ENCODE results near the gene SOSTDC1.

Gene SOSTDC1

GRCh38 chr7:16430133-16430532 lies 35.4 kb downstream of the SOSTDC1 start (continued):
- TF ChIP-seq, protein P1, sequence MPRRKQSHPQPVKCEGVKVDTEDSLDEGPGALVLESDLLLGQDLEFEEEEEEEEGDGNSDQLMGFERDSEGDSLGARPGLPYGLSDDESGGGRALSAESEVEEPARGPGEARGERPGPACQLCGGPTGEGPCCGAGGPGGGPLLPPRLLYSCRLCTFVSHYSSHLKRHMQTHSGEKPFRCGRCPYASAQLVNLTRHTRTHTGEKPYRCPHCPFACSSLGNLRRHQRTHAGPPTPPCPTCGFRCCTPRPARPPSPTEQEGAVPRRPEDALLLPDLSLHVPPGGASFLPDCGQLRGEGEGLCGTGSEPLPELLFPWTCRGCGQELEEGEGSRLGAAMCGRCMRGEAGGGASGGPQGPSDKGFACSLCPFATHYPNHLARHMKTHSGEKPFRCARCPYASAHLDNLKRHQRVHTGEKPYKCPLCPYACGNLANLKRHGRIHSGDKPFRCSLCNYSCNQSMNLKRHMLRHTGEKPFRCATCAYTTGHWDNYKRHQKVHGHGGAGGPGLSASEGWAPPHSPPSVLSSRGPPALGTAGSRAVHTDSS (tag by site-specific recombination; IDR thresholded peaks at IDR 0.05) = no peak
- TF ChIP-seq PATZ1 (tag by site-specific recombination; IDR thresholded peaks at IDR 0.05) (no peak), HOXC10 (CRISPR knock-in tag; IDR thresholded peaks at IDR 0.05) (no peak), ZNF654 (tag by site-specific recombination; IDR thresholded peaks at IDR 0.05; ENCODE audit: low read depth) (no peak), ZNF211 (tag by site-specific recombination; IDR thresholded peaks at IDR 0.05; ENCODE audit: low read depth) (no peak), ZBTB48 (tag by site-specific recombination; IDR thresholded peaks at IDR 0.05) (no peak), MZF1 (tag by site-specific recombination; IDR thresholded peaks at IDR 0.05; ENCODE audit: borderline replicate concordance) (no peak), ZBTB8A (tag by site-specific recombination; IDR thresholded peaks at IDR 0.05) (no peak), ZNF335 (tag by site-specific recombination; conservative IDR thresholded peaks at IDR 0.05) (no peak), ZNF184 (tag by site-specific recombination; IDR thresholded peaks at IDR 0.05) (no peak)
- TF ChIP-seq, protein P2, sequence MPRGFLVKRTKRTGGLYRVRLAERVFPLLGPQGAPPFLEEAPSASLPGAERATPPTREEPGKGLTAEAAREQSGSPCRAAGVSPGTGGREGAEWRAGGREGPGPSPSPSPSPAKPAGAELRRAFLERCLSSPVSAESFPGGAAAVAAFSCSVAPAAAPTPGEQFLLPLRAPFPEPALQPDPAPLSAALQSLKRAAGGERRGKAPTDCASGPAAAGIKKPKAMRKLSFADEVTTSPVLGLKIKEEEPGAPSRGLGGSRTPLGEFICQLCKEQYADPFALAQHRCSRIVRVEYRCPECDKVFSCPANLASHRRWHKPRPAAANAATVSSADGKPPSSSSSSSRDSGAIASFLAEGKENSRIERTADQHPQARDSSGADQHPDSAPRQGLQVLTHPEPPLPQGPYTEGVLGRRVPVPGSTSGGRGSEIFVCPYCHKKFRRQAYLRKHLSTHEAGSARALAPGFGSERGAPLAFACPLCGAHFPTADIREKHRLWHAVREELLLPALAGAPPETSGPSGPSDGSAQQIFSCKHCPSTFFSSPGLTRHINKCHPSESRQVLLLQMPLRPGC (tag by site-specific recombination; IDR thresholded peaks at IDR 0.05) = no peak

DNA sequence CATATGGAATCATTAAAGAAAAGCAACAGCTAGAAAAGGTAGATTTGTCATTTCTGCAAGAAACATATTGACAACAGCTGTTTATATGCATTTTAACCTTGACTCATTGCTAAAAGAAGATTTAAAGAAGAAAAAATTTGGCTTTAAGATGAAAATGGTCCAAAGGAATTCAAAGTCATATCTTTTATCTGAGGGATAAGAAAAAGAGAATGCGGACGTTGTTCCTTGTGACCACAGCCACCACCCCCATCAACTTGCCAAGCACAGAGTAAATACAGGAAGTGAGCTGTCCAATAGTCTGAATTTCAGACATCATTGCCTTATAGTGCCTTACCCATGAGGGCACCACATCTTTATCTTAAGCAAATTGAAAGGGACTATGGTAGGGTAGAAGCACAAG lies 36.9 kb downstream of the SOSTDC1 start:
- ChIA-PET POLR2A (no interaction called here), CTCF (interaction anchor here (0.6 to 1.3 kb wide), 3 partner anchors 78 to 1218 kb away, joined by 4 to 6 read pairs (median 4); no protein-coding TSS in a partner anchor)
- Histone ChIP-seq H3K4me1 (ENCODE audit: control insufficient read depth, insufficient read depth, low read length) (no peaks in the 10 kb centered on the region), H3K27ac (ENCODE audit: extremely low read depth, low read depth, low read length) (no peak overlapping the region), H3K4me3 (ENCODE audit: low read depth, low read length) (no peak overlapping the region), H3K36me3 (ENCODE audit: control insufficient read depth in 2 of 2, insufficient read depth in 1 of 2, low read length in 2 of 2) (no peaks in the 10 kb centered on the region), H3K9me3 (ENCODE audit: control insufficient read depth, insufficient read depth, low read depth, low read length) (no peaks in the 10 kb centered on the region)
- TF ChIP-seq ZNF10 (tag by site-specific recombination; IDR thresholded peaks at IDR 0.05) (no peak), ZFHX2 (tag by site-specific recombination; conservative IDR thresholded peaks at IDR 0.05) (no peak), KLF1 (tag by site-specific recombination; IDR thresholded peaks at IDR 0.05) (no peak), ZNF600 (tag by site-specific recombination; IDR thresholded peaks at IDR 0.05) (no peak), ZNF366 (tag by site-specific recombination; conservative IDR thresholded peaks at IDR 0.05) (no peak), ZNF133 (tag by site-specific recombination; IDR thresholded peaks at IDR 0.05) (no peak), SALL2 (tag by site-specific recombination; IDR thresholded peaks at IDR 0.05; ENCODE audit: borderline replicate concordance) (no peak), ZNF248 (tag by site-specific recombination; IDR thresholded peaks at IDR 0.05) (no peak), FEZF1 (tag by site-specific recombination; IDR thresholded peaks at IDR 0.05) (no peak), ZNF623 (tag by site-specific recombination; IDR thresholded peaks at IDR 0.05) (no peak), PBX3 (CRISPR knock-in tag; IDR thresholded peaks at IDR 0.05) (no peak), ZNF426 (tag by site-specific recombination; IDR thresholded peaks at IDR 0.05) (no peak), ZEB2 (tag by site-specific recombination; IDR thresholded peaks at IDR 0.05) (no peak)
- TF ChIP-seq, protein P3, sequence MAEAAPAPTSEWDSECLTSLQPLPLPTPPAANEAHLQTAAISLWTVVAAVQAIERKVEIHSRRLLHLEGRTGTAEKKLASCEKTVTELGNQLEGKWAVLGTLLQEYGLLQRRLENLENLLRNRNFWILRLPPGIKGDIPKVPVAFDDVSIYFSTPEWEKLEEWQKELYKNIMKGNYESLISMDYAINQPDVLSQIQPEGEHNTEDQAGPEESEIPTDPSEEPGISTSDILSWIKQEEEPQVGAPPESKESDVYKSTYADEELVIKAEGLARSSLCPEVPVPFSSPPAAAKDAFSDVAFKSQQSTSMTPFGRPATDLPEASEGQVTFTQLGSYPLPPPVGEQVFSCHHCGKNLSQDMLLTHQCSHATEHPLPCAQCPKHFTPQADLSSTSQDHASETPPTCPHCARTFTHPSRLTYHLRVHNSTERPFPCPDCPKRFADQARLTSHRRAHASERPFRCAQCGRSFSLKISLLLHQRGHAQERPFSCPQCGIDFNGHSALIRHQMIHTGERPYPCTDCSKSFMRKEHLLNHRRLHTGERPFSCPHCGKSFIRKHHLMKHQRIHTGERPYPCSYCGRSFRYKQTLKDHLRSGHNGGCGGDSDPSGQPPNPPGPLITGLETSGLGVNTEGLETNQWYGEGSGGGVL (tag by site-specific recombination; IDR thresholded peaks at IDR 0.05) = no peak
